WTC11 (cell line): ENCODE results near the gene DENND1B. TPM values are rescaled to one million over a fixed set of nuclear protein-coding genes. Genes with fewer than 3 reads are reported as not detected.

Experiments
- ATAC-seq: fragments of 200-7000 bp; cut with Tn5 transposase; 2 replicates; pipeline ENCODE4 v1.10.0; 2021; ENCODE audit warnings: mild to moderate bottlenecking, moderate library complexity
- CTCF ChIA-PET: fragments of 300-600 bp; sonication (Branson Sonifier 250); formaldehyde crosslinking; loops from one replicate; lab custom pipeline; 2021; ENCODE audit warnings: antibody characterized with exemption; lab: Charles Lee
- POLR2A ChIA-PET: fragments of 350-600 bp; sonication (Branson Sonifier 250); formaldehyde crosslinking; loops from one replicate; lab custom pipeline; 2021; ENCODE audit warnings: antibody characterized with exemption; lab: Charles Lee
- DNase-seq: peaks from one replicate; pipeline ENCODE4 v3.0.0; 2021; ENCODE audit warnings: low spot score
- H3K27ac Mint-ChIP-seq: 2 replicates; pipeline ENCODE4 v1.8.0; 2021; ENCODE audit warnings: mixed read lengths
- H3K27me3 Mint-ChIP-seq: 2 replicates; pipeline ENCODE4 v1.8.0; 2021; ENCODE audit warnings: low read depth, mild to moderate bottlenecking, moderate library complexity, mixed read lengths
- H3K36me3 Mint-ChIP-seq: 2 replicates; pipeline ENCODE4 v1.8.0; 2021; ENCODE audit warnings: mixed read lengths
- H3K4me1 Mint-ChIP-seq: 2 replicates; pipeline ENCODE4 v1.8.0; 2022; ENCODE audit warnings: mixed read lengths
- H3K4me3 Mint-ChIP-seq: 2 replicates; pipeline ENCODE4 v1.8.0; 2021; ENCODE audit warnings: mild to moderate bottlenecking, moderate library complexity, mixed read lengths
- H3K9me3 Mint-ChIP-seq: 2 replicates; pipeline ENCODE4 v1.8.0; 2021; ENCODE audit warnings: mixed read lengths
- ARID4B ChIP-seq: sonication (generic); formaldehyde crosslinking; IDR thresholded peaks from 2 replicates; pipeline ENCODE4 v1.8.0; 2023; ENCODE audit warnings: missing genetic modification reagents, mild to moderate bottlenecking, borderline replicate concordance
- CDX4 ChIP-seq: fragments of 250-450 bp; sonication (Bioruptor Pico); IDR thresholded peaks from 2 replicates; pipeline ENCODE4 v1.9.0; 2021; ENCODE audit warnings: moderate library complexity, mild to moderate bottlenecking, inconsistent platforms, borderline replicate concordance
- CREM ChIP-seq: sonication (generic); formaldehyde crosslinking; IDR thresholded peaks from 2 replicates; pipeline ENCODE4 v1.8.1; 2022; ENCODE audit warnings: mild to moderate bottlenecking, missing genetic modification reagents, moderate library complexity
- E2F4 ChIP-seq: sonication (generic); formaldehyde crosslinking; IDR thresholded peaks from 2 replicates; pipeline ENCODE4 v1.8.1; 2022; ENCODE audit warnings: low read depth, mild to moderate bottlenecking, moderate library complexity, missing genetic modification reagents, borderline replicate concordance
- E2F5 ChIP-seq: sonication (generic); formaldehyde crosslinking; IDR thresholded peaks from 2 replicates; pipeline ENCODE4 v1.8.1; 2022; ENCODE audit warnings: mild to moderate bottlenecking, moderate library complexity, missing genetic modification reagents
- ELF4 ChIP-seq: sonication (generic); formaldehyde crosslinking; IDR thresholded peaks from 2 replicates; pipeline ENCODE4 v1.8.1; 2022; ENCODE audit warnings: low read depth, mild to moderate bottlenecking, moderate library complexity, missing genetic modification reagents
- FOXP1 ChIP-seq: sonication (generic); formaldehyde crosslinking; IDR thresholded peaks from 2 replicates; pipeline ENCODE4 v1.8.0; 2022; ENCODE audit warnings: missing genetic modification reagents, mild to moderate bottlenecking, moderate library complexity, borderline replicate concordance
- HMGXB4 ChIP-seq: sonication (generic); formaldehyde crosslinking; IDR thresholded peaks from 2 replicates; pipeline ENCODE4 v1.8.1; 2023; ENCODE audit warnings: mild to moderate bottlenecking, moderate library complexity, missing genetic modification reagents
- NFE2L1 ChIP-seq: sonication (generic); formaldehyde crosslinking; IDR thresholded peaks from 2 replicates; pipeline ENCODE4 v1.8.1; 2023; ENCODE audit warnings: missing genetic modification reagents
- NFYB ChIP-seq: sonication (generic); formaldehyde crosslinking; conservative IDR thresholded peaks from 2 replicates; pipeline ENCODE4 v1.8.0; 2022; ENCODE audit warnings: low read depth, missing genetic modification reagents
- NR1H2 ChIP-seq: sonication (generic); formaldehyde crosslinking; IDR thresholded peaks from 2 replicates; pipeline ENCODE4 v1.9.0; 2021; ENCODE audit warnings: mild to moderate bottlenecking, moderate library complexity, missing genetic modification reagents
- NR2C2 ChIP-seq: sonication (generic); formaldehyde crosslinking; IDR thresholded peaks from 2 replicates; pipeline ENCODE4 v1.8.0; 2022; ENCODE audit warnings: mild to moderate bottlenecking, missing genetic modification reagents
- PREB ChIP-seq: sonication (generic); formaldehyde crosslinking; IDR thresholded peaks from 2 replicates; pipeline ENCODE4 v1.8.1; 2022; ENCODE audit warnings: mild to moderate bottlenecking, missing genetic modification reagents, moderate library complexity, borderline replicate concordance
- PRRX2 ChIP-seq: fragments of 250-450 bp; sonication (Bioruptor Pico); IDR thresholded peaks from 2 replicates; pipeline ENCODE4 v1.8.0; 2021; ENCODE audit warnings: mild to moderate bottlenecking
- SMAD4 ChIP-seq: sonication (generic); formaldehyde crosslinking; IDR thresholded peaks from 2 replicates; pipeline ENCODE4 v1.8.0; 2022; ENCODE audit warnings: mild to moderate bottlenecking, missing genetic modification reagents
- SOX15 ChIP-seq: fragments of 250-450 bp; sonication (Bioruptor Pico); IDR thresholded peaks from 2 replicates; pipeline ENCODE4 v1.9.0; 2021; ENCODE audit warnings: mild to moderate bottlenecking
- TEAD1 ChIP-seq: sonication (generic); formaldehyde crosslinking; IDR thresholded peaks from 2 replicates; pipeline ENCODE4 v1.8.0; 2022; ENCODE audit warnings: mild to moderate bottlenecking, missing genetic modification reagents
- USF1 ChIP-seq: sonication (generic); formaldehyde crosslinking; IDR thresholded peaks from 2 replicates; pipeline ENCODE4 v1.8.0; 2022; ENCODE audit warnings: mild to moderate bottlenecking, missing genetic modification reagents
- USF2 ChIP-seq: sonication (generic); formaldehyde crosslinking; IDR thresholded peaks from 2 replicates; pipeline ENCODE4 v1.8.1; 2023; ENCODE audit warnings: mild to moderate bottlenecking, missing genetic modification reagents, moderate library complexity
- ZNF121 ChIP-seq: sonication (generic); formaldehyde crosslinking; IDR thresholded peaks from 2 replicates; pipeline ENCODE4 v1.8.0; 2023; ENCODE audit warnings: missing genetic modification reagents
- ZNF263 ChIP-seq: sonication (generic); formaldehyde crosslinking; IDR thresholded peaks from 2 replicates; pipeline ENCODE4 v1.8.1; 2022; ENCODE audit warnings: low read depth, mild to moderate bottlenecking, moderate library complexity, missing genetic modification reagents
- total RNA-seq: library from RNA; stranded (reverse); gene quantifications from 3 replicates; pipeline ENCODE4 v1.2.3, GENCODE V29; 2021

Gene DENND1B
- total RNA-seq, 1 experiment from 2014 or later, result 4.3 TPM

- H3K27me3 Mint-ChIP-seq, result no peaks in the 10 kb centered on the region
- no peak for ATAC-seq
Measured at GRCh38 chr1:197683895-197684553, 91.3 kb downstream of the DENND1B start.

GRCh38 chr1:197683280-197683679, 92.0 kb downstream of the DENND1B start:
- no peaks in the 10 kb centered on the region for H3K27me3 Mint-ChIP-seq
- ATAC-seq (no peak), DNase-seq (no peak)
- TF ChIP-seq ZNF121 (CRISPR knock-in tag) (no peak), ZNF263 (CRISPR knock-in tag) (no peak), USF2 (CRISPR knock-in tag) (no peak), E2F4 (CRISPR knock-in tag) (no peak), USF1 (CRISPR knock-in tag) (no peak), ARID4B (CRISPR knock-in tag) (no peak), PREB (CRISPR knock-in tag) (no peak), E2F5 (CRISPR knock-in tag) (no peak), HMGXB4 (no peak), CREM (CRISPR knock-in tag) (no peak)
- H3K27ac Mint-ChIP-seq, result no peak overlapping the region
- H3K36me3 Mint-ChIP-seq, result peaks cover 7% of the 10 kb centered on the region
- ChIA-PET POLR2A (no interaction called here), CTCF (no interaction called here)
- H3K4me3 Mint-ChIP-seq, result no peak overlapping the region
- H3K4me1 Mint-ChIP-seq, result peaks cover 15% of the 10 kb centered on the region
- H3K9me3 Mint-ChIP-seq, result peaks cover 5% of the 10 kb centered on the region

More at GRCh38 chr1:197683895-197684553, 91.3 kb downstream of the DENND1B start:
- DNase-seq, result no peak
- Mint-ChIP-seq H3K4me3 (no peak overlapping the region), H3K27ac (no peak overlapping the region), H3K36me3 (peaks cover 12% of the 10 kb centered on the region), H3K9me3 (peaks cover 13% of the 10 kb centered on the region), H3K4me1 (peaks cover 15% of the 10 kb centered on the region)
- ChIA-PET POLR2A (no interaction called here), CTCF (no interaction called here)
- TF ChIP-seq CDX4 (CRISPR knock-in tag) (no peak), FOXP1 (no peak), NFE2L1 (CRISPR knock-in tag) (no peak), PRRX2 (CRISPR knock-in tag) (no peak), NFYB (CRISPR knock-in tag) (no peak), ELF4 (no peak), SOX15 (CRISPR knock-in tag) (no peak), TEAD1 (CRISPR knock-in tag) (no peak), E2F4 (CRISPR knock-in tag) (no peak), NR1H2 (CRISPR knock-in tag) (no peak), NR2C2 (CRISPR knock-in tag) (no peak), SMAD4 (CRISPR knock-in tag) (no peak), CREM (CRISPR knock-in tag) (no peak)
